ENCODE measurements around the gene UQCR11.

Gene UQCR11

DNA sequence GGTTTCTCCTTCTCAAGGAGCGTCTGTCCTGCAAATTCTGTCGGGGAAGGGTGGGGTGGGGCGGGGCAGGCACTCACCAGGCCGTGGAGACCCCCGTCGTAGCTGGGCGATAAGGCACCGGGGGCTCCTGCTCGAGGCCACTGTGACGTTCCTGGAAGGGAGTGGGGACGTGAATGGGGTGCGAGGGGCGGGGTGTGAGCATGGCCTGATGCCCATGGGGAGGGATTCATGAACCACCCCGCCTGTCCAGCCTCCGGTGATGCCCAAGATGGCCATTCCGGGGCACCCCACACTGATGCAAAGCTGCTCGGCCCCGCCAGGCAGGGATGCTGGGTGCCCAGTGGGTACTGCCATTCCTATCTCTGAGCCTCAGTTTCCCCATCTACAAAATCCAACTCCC lies 14.4 kb upstream of the UQCR11 start:
- no peak for DNase-seq (ENCODE audit: low read depth, low spot score)

GRCh38 chr19:1619094-1619439 lies 13.8 kb upstream of the UQCR11 start:
- no peak for DNase-seq (ENCODE audit: low read depth, low spot score)
- H3K4me3 ChIP-seq (ENCODE audit: low read length) = no peak overlapping the region

More for the DNA sequence above, 14.4 kb upstream of the UQCR11 start:
- H3K4me3 ChIP-seq (ENCODE audit: low read length) = no peak overlapping the region

DNA sequence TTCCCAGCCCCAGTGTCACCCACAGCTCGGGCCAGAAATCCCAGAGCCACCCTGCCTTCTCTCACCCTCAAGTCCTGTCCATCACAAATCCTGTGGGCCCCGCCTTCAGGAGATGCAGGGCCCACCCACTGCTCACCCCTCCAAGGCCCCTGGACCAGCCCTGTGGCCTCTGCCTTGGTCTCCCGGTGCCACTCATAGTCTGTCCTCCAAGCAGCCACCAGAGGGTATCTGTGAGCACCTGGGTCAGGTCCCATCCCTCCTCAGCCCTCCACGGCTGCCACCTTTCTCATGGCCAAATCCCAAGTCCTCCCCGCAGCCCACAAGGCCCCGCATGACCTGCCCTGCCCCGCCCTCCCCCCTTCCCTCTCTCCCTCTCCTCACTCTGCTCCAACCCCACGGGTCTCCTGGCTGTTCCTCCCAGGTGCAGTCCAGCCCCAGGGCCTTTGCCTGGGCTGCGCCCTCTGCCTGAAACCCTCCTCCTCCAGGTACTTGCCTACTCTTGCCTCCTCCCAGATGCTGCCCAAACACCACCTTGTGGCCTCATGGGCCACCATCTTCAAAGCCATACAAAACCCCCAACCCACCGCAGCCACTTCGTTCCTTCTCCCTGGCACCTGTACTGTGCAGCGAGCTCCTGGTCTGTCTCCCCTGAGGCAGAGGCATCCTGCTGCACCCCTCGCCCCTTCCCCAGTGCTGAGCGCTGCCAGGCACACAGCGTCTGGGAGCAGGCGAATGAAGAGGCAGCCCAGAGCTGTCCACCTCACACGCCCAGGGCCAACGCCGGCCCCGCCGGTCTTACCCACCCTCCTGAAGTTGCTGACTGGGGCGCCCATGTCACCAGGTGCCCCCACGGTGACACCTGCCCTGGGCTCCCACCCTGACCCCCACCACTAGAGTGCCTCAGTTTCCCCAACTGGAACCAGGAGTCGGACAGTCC lies 13.2 kb upstream of the UQCR11 start:
- no peak for DNase-seq (ENCODE audit: low read depth, low spot score)
- no peak overlapping the region for H3K4me3 ChIP-seq (ENCODE audit: low read length)

DNA sequence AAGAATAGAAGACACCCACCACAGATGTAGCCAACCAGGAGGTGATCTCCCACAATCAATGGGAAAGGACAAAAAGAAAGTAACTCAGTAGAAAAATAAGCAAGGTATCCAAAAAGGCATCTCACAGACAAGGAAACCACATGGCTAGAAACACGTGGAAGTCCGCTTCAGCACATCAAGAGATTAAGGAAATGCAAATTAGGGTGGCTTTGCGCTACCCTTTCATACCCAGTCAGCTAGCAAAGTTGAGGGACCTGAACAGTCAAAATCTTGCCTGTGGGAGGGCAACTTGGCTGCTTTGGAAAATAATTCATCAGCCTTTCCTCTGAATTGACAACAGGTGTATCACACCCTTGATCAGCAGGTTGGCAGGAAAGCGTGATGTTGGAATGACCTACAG lies 11.6 kb upstream of the UQCR11 start:
- no peak for DNase-seq (ENCODE audit: low read depth, low spot score)
- H3K4me3 ChIP-seq (ENCODE audit: low read length) = no peak overlapping the region

DNA sequence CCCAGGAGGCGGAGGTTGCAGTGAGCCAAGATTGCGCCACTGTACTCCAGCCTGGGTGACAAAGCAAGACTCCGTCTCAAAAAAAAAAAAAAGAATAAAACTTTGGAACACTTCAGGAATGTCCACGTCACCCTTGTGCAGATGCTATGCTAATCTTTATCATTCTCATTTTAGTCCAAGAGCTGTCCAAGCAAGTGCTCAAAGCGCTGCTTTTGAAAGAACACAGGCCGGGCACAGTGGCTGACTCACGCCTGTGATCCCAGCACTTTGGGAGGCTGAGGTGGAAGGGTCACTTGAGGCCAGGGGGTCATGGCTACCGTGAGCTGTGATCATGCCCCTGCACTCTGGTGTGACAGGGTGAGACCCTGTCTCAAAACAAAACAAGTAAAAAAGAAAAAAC lies 11.1 kb upstream of the UQCR11 start:
- no peak overlapping the region for H3K4me3 ChIP-seq (ENCODE audit: low read length)
- no peak for DNase-seq (ENCODE audit: low read depth, low spot score)

GRCh38 chr19:1615156-1615765 lies 10.0 kb upstream of the UQCR11 start:
- no peak for DNase-seq (ENCODE audit: low read depth, low spot score)
- no peak overlapping the region for H3K4me3 ChIP-seq (ENCODE audit: low read length)

DNA sequence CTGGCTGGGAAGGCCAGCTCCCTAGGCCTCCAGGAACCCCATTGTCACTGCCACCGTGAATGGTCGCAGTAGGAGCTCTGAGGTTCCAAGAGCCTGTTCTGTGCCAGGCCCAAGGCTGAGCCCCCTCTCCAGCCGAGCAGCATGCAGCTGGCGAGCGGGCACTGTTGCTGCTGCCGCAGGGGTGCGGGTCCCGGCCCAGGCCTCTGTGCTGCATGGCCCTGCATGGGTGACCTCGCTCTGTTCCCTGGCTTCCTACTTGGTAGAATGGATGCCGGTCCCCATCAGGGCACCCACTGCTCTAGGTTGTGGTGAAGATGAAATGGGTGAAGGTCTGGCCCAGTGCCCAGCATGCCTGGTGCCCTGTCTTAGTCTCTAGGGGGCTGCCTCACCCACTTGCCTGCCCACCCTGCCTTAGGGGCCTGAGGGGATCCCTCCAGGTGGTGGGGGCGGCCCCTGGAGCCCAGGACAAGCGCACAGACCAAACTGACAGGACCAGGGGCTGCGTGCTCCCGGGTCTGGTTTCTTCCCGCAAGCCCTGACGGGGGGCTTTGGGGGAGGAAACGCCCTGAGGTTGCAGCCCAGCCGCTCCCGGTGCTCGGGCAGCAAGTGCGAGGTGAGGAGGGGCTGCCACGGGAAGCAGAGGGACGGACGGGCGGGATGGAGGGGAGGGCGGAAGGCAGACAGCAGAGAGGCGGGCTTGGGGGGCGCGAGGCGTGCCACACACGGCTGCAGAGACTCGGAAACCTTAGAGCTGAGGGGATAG lies 8.7 kb upstream of the UQCR11 start:
- DNase-seq (ENCODE audit: low read depth, low spot score) = no peak
- H3K4me3 ChIP-seq (ENCODE audit: low read length) = no peak overlapping the region

- no peak overlapping the region for H3K4me3 ChIP-seq (ENCODE audit: low read length)
- DNase-seq (ENCODE audit: low read depth, low spot score) = no peak
These were observed 7.9 kb upstream of the UQCR11 start for GRCh38 chr19:1613146-1613545.

DNA sequence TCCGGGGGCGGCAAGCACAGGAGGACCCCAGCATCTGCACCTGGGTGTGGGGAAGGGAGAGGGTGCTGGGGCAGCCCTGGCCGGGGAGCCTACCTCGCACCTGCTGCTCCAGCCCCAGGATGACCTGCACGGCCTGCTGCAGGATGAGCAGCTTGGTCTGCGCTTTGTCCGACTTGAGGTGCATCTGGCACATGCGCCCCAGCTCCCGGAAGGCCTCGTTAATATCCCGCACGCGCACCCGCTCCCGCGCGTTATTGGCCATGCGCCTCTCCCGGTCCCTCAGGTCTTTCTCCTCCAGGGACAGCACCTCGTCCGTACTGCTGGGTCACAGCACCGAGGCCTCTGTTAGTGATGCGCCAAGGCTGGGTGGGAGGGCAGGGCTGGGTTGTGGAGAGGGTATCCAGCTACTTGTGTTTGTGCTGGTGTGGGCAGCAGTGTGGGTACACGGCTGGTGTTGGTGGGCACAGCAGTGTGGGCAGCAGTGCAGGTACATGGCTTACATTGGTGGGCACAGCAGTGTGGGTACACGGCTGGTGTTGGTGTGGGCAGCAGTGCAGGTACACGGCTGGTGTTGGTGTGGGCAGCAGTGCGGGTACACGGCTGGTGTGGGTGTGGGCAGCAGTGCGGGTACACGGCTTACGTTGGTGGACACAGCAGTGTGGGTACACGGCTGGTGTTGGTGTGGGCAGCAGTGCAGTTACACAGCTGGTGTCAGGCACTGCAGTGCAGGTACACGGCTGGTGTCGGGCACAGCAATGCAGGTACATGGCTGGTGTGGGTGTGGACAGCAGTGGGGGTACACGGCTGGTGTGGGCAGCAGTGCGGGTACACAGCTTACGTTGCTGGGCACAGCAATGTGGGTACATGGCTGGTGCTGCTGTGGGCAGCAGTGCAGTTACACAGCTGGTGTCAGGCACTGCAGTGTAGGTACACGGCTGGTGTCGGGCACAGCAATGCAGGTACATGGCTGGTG lies 7.1 kb upstream of the UQCR11 start:
- DNase-seq (ENCODE audit: low read depth, low spot score) = no peak
- H3K4me3 ChIP-seq (ENCODE audit: low read length) = no peak overlapping the region

DNA sequence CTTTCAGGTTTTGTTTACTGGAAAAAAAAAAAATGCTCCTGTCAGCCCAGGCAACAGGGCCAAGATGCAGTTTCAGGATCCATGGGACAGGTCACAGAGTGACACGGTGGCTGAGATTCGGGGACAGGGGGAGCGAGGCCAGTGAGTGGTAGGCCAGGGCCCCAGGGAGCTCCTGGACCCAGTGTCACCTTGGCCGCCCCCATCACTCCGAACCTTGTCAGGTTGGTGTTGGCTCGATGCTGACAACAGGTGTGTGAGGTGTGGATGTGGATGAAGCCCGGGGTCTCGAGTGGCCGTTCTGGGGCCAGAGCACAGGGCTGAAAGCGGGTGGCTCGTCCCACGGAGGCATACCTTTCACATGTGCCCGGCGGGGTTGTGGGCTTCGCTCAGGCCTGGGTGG lies 6.1 kb upstream of the UQCR11 start:
- no peak for DNase-seq (ENCODE audit: low read depth, low spot score)
- no peak overlapping the region for H3K4me3 ChIP-seq (ENCODE audit: low read length)

DNA sequence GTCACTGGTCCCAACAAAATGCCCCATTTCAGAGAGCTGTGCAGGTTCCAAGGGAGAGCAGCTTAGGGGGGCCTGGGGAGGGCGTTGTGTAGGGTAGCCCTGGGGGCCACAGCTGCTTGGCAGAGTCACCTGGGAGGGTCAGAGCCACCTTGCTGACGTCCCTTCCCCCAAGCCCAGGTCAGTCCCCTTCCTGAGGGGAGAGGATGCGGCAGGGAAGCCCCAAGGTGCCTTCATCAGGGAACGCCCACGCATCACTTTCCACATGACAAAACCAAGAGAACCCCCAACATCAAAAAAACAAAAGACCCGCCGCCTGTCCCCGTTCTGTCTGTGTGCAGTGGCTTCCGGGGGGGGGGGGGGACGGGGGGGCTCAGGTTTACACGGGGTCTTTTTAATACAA lies 5.3 kb upstream of the UQCR11 start:
- no peak overlapping the region for H3K4me3 ChIP-seq (ENCODE audit: low read length)
- DNase-seq (ENCODE audit: low read depth, low spot score) = no peak

- no peak for DNase-seq (ENCODE audit: low read depth, low spot score)
- H3K4me3 ChIP-seq (ENCODE audit: low read length) = no peak overlapping the region
These were observed 4.6 kb upstream of the UQCR11 start for GRCh38 chr19:1609680-1610474.

DNA sequence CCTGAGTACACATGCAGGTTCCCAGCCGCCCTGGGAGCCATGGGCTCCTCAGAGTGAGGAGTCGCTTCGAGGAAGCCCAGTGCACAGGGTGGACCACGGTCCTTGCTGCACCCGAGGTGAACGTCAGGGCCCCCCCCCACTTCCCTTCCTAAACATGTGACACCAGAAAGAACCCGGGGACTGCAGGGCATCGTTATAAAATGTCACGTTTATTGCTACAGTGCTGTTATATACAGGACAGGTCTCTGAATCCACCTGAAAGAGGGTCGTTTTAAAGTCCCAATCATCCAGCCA lies 3.8 kb upstream of the UQCR11 start:
- H3K4me3 ChIP-seq (ENCODE audit: low read length) = no peak overlapping the region
- DNase-seq (ENCODE audit: low read depth, low spot score) = no peak

DNA sequence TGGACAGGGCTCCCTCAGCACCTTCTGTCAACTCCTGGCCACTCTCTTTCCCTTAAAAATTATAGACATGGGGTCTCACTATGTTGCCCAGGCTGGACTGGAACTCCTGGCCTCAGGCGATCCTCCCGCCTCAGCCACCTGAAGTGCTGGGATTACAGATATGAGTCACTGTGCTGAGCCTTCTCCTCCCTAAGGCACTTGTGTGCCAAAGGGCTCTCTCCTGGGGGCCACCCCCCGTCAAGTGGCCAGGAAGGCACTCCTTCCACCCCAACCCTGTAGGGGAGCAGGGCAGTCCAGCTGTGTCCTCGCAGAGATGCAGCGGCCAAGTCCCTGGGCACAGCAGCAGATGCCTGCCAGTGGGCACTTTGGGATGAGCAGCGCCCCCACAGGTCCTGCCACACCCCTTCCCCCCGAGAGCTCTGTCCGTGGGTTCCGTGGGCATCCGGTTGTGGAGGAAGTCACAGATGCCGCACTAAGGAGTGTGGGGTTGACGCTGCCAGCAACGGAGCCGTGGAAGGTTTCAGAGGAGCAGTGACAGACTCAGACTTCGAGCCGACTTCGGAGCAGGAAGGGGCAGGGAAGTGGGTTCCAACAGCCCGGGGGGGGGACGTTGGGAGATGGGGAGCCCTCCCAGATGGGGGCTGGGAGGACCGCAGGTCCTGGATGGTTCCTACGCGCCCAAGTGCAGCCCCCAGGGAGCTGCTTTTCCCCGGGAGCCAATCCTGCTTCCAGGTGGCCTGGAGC lies 3.3 kb upstream of the UQCR11 start:
- DNase-seq (ENCODE audit: low read depth, low spot score) = no peak
- H3K4me3 ChIP-seq (ENCODE audit: low read length) = no peak overlapping the region

DNA sequence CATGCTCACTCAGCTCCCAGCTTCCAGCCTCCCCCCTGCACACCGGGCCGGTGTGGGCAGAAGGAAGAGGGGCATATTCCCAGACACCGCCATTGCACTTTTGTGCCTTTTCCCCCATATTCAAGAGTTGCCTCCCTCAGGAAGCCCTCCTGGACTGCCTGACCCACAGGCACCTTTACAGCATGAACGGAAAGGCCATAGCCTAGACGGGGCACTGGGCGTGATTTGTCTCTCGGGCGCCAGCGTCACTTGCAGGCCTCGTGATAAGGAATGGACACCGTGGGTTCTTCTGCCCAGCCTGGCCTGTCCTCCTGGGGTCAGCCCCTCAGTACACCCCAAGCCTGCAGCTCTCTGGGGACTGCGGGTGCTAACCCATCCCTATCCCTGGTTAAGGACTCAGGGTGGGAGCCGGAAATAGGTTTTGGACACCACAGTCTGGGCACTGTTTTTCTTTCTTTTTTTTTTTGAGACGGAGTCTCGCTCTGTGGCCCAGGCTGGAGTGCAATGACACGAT lies 933 bp upstream of the UQCR11 start:
- DNase-seq (ENCODE audit: low read depth, low spot score) = no peak
- H3K4me3 ChIP-seq (ENCODE audit: low read length) = peak overlapping the region; percentile 76

DNA sequence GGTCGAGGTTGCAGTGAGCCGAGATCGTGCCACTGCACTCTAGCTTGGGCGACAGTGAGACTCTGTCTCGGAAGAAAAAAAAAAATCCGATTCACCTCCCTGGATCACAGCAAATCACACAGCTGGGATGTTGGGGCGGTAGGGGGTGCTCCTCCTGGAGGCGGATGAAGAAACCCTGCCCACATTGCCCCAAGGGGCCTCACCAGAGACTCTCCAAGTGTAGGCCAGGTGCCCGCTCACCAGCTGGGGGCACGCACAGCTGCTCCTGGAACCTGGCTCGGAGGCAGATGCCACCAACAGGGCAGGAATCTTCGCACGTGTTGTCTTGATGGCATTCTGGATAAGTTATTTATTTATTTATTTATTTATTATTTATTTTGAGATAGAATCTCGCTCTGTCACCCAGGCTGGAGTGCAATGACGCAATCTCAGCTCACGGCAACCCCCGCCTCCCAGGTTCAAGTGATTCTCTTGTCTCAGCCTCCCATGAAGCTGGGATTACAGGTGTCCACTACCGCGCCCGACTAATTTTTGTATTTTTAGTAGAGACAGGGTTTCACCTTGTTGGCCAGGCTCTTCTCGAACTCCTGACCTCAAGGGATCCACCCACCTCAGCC lies 3.1 kb downstream of the UQCR11 start:
- no peak overlapping the region for H3K4me3 ChIP-seq (ENCODE audit: low read length)
- DNase-seq (ENCODE audit: low read depth, low spot score) = no peak

DNA sequence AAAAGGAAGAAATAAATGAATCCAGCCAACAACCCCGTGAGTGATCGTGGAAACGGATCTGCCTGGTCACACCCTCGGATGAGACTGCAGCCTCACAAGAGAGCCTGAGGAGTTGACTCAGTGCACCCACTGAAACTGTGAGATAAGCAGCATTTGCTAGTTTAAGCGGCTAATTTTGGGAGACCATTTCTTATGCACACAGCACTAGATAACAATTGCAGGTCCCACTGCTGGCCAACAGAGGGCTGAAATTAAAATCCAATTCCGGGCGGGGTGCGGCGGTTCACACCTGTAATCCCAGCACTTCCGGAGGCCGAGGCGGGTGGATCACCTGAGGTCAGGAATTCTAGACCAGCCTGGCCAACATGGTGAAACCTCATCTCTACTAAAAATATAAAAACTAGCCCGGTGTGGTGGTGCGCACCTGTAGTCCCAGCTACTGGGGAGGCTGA lies 3.6 kb downstream of the UQCR11 start:
- no peak for DNase-seq (ENCODE audit: low read depth, low spot score)

More for the DNA sequence above, 3.6 kb downstream of the UQCR11 start:
- no peak overlapping the region for H3K4me3 ChIP-seq (ENCODE audit: low read length)

Data from Jurkat, Clone E6-1 (cell line).